Lower leg skin (tissue), 4 donors: ENCODE results near the gene ZNF444. TPM values are rescaled to one million over a fixed set of nuclear protein-coding genes. Genes with fewer than 3 reads are reported as not detected.

Source experiments
- DNase-seq, 2 donors: peaks; one replicate each; pipeline ENCODE4 v3.0.0-alpha.2; 2019; ENCODE audit warnings: low spot score in 2 of 2
- H3K4me3 ChIP-seq: fragments of 200-600 bp; sonication (generic); 2 replicates; pipeline ENCODE4 v1.5.1; 2017; ENCODE audit warnings: mild to moderate bottlenecking, low read depth; ENCODE audit not compliant: poor library complexity, severe bottlenecking
- POLR2A ChIP-seq, 2 donors: fragments of 450-650 bp; IDR thresholded peaks; one replicate each; pipeline ENCODE4 v1.6.1; 2016 to 2017; ENCODE audit warnings: antibody characterized with exemption in 2 of 2, mild to moderate bottlenecking in 1 of 2, moderate library complexity in 1 of 2
- WGBS, 2 donors: methylation state at CpG; one replicate each; pipeline ENCODE4 v1.1.5; 2018; 5-methylcytosine and 5-hydroxymethylcytosine counted together
- intact Hi-C: fragments of 100-400 bp; cut with DNase I; formaldehyde crosslinking; loops from one replicate; pipeline ENCODE4 v1.15.0; 2023; ENCODE audit warnings: low total_unique reads
- total RNA-seq, 4 donors: library from RNA; depleted of rRNA; stranded (reverse); fragments of >200 nt; gene quantifications; one replicate each; pipeline ENCODE4 v1.1.0, GENCODE V29; 2016
- TF ChIP-seq, protein P1 (sequence below), 3 donors: fragments of 450-650 bp; IDR thresholded peaks; one replicate each; pipeline ENCODE4 v1.5.1; 2016; ENCODE audit warnings: antibody characterized with exemption in 3 of 3, mild to moderate bottlenecking in 3 of 3, moderate library complexity in 2 of 3

ZNF444 gene
- total RNA-seq, 4 donors from 2014 or later = 22.1 to 39.5 (median 30.6) TPM

DNA sequence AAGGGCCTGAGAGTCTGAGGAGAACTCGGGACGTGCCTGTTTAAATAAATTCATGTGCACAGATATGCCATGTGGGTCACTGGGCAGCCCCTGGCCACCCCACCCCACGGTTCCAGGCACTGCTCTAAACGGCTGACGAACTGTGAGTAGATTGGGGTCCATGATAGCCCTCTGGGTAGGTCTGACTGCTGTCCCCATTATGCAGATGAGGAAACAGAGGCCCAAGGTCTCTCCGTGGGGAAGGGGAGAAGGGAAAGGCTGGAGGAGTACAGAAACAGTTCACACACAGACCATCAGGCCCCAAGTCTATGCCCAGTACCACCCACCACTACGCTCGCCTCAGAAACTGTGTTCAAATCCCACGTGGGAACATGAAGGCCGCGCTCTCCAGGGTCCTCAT lies 34.1 kb upstream of the ZNF444 start:
- TF ChIP-seq, protein P1, sequence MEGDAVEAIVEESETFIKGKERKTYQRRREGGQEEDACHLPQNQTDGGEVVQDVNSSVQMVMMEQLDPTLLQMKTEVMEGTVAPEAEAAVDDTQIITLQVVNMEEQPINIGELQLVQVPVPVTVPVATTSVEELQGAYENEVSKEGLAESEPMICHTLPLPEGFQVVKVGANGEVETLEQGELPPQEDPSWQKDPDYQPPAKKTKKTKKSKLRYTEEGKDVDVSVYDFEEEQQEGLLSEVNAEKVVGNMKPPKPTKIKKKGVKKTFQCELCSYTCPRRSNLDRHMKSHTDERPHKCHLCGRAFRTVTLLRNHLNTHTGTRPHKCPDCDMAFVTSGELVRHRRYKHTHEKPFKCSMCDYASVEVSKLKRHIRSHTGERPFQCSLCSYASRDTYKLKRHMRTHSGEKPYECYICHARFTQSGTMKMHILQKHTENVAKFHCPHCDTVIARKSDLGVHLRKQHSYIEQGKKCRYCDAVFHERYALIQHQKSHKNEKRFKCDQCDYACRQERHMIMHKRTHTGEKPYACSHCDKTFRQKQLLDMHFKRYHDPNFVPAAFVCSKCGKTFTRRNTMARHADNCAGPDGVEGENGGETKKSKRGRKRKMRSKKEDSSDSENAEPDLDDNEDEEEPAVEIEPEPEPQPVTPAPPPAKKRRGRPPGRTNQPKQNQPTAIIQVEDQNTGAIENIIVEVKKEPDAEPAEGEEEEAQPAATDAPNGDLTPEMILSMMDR (IDR thresholded peaks at IDR 0.05) = no peak
- no peak for TF ChIP-seq POLR2A (IDR thresholded peaks at IDR 0.05)
- intact Hi-C loops = loop anchor here (1.0 kb wide), 1 partner anchor 29 kb away; no protein-coding TSS in a partner anchor
- DNase-seq = no peak
- WGBS, 2 donors = 91 to 92% methylated on average over 11 of the region's 11 CpGs
- H3K4me3 ChIP-seq = no peak overlapping the region

- intact Hi-C loops = no loop called here
- TF ChIP-seq POLR2A (IDR thresholded peaks at IDR 0.05) = no peak
- TF ChIP-seq, protein P1 (IDR thresholded peaks at IDR 0.05) = no peak
- no peak for DNase-seq
- H3K4me3 ChIP-seq = no peak overlapping the region
- WGBS, 2 donors = 47 to 54% methylated on average over 27 of the region's 27 CpGs
These were observed 33.3 kb upstream of the ZNF444 start for GRCh38 chr19:56107626-56108351.

DNA sequence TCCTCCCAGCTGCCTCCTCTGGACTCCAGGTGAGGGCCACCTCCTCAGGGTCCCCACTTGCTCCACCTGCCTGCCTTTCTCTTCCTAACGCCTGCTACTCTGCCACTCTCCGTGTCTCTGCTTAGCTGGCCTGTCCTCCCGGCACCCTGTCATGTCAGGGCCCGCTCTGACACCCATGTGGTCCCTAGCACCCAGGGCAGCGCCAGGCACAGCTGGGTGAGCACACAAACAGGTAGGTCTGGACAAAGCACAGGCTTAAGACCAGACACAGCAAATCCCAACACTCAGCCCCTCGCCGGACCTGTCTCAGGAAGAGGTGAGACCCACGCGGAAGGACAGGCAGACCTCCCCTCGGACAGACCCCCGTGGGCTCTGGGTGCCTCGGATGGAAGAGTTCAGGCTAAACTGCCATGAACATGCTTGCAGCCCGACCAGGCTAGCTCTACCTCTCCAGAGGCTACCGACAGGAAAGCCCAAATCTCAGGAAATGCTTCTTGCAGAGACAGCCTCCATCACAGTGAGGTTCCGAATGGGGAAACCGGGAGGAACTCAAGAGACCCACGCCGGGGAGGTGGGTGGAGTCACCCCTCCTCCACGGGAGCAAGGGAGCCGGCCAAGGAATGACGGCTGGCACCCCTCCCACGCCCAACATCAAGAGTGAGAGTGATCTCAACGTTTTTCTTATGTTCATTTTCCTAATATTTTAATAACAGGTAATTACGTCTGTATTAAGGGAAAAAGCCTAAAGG lies 32.5 kb upstream of the ZNF444 start:
- 16 to 24% methylated on average over 17 to 23 of the region's 24 CpGs for WGBS, 2 donors
- DNase-seq = no peak
- TF ChIP-seq, protein P1 (IDR thresholded peaks at IDR 0.05) = no peak
- TF ChIP-seq POLR2A (IDR thresholded peaks at IDR 0.05) = no peak
- intact Hi-C loops = no loop called here
- no peak overlapping the region for H3K4me3 ChIP-seq

DNA sequence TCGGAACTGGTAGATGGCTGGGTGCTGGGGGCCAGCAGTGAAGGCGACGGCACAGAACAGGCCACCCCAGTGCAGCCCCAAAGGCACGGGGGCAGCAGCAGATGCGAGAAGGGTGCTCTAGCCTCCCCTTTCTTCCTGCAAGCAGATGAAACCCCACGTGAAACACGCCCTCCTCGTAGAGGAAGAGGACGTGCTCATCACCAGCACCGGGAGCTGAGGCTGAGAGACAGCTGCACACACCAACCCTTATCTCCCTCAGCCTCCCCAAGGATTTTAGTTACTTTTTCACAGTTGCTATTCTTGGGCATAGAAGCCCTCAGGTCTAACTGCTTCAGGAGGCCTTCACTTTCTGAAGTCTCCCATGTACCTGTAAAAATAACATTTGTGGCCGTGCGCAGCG lies 31.9 kb upstream of the ZNF444 start:
- intact Hi-C loops = no loop called here
- no peak overlapping the region for H3K4me3 ChIP-seq
- 39 to 44% methylated on average over 13 of the region's 13 CpGs for WGBS, 2 donors
- no peak for TF ChIP-seq POLR2A (IDR thresholded peaks at IDR 0.05)
- TF ChIP-seq, protein P1 (IDR thresholded peaks at IDR 0.05) = no peak
- DNase-seq = no peak

GRCh38 chr19:56110515-56111448 lies 30.3 kb upstream of the ZNF444 start:
- DNase-seq = no peak
- no peak overlapping the region for H3K4me3 ChIP-seq

More at GRCh38 chr19:56110515-56111448, 30.3 kb upstream of the ZNF444 start:
- no peak for TF ChIP-seq POLR2A (IDR thresholded peaks at IDR 0.05)
- TF ChIP-seq, protein P1 (IDR thresholded peaks at IDR 0.05) = no peak
- 43 to 66% methylated on average over 10 to 12 of the region's 12 CpGs for WGBS, 2 donors
- intact Hi-C loops = no loop called here
